K562 (cell line): ENCODE data around the gene UBAC2. TPM values are rescaled to one million over a fixed set of nuclear protein-coding genes. Genes with fewer than 3 reads are reported as not detected.
A peak's percentile ranks its signal among the peaks of the same experiment; 100 is the strongest.

Experiments
- ATAC-seq: fragments of 200-7000 bp; cut with Tn5 transposase; 3 replicates; pipeline ENCODE4 v1.9.1; 2020; ENCODE audit warnings: moderate library complexity
- BruUV-seq: library from RNA; stranded (reverse); fragments of 400-500 nt; replicated peaks from 2 replicates; lab custom pipeline; 2021; lab: Mats Ljungman, UMichigan
- CTCF ChIA-PET: fragments of 300-600 bp; formaldehyde crosslinking; extraction: SDS; loops from one replicate; lab custom pipeline; 2021; ENCODE audit warnings: low intra/inter-chr PET ratio; lab: Yijun Ruan, JAX
- POLR2A ChIA-PET: fragments of 300-600, 350-650 bp; sonication (Branson Sonifier 250); formaldehyde crosslinking; extraction: SDS; loops from one replicate; lab custom pipeline; 2021; ENCODE audit warnings: antibody characterized with exemption, inconsistent platforms; lab: Yijun Ruan, JAX
- DNase-seq, 4 experiments: peaks; one replicate each; pipeline versions ENCODE4 v3.0.0 to v3.0.0-alpha.2; 2011 to 2018; ENCODE audit warnings: low spot score in 3 of 4, mixed read lengths in 3 of 4; ENCODE audit errors: extremely low read depth in 1 of 4
- FAIRE-seq: peaks from 2 replicates; lab custom pipeline; 2011; peaks lifted over from hg19 to GRCh38; lab: Jason Lieb, UNC
- H2AFZ ChIP-seq: 2 replicates; pipeline ENCODE4 v1.6.0; 2011; ENCODE audit warnings: low read depth, low read length, control low read depth, inconsistent platforms
- H3K27ac ChIP-seq: fragments of 200-600 bp; 3 replicates; pipeline ENCODE4 v1.8.0; 2011; ENCODE audit warnings: low read depth, mild to moderate bottlenecking, control low read depth, inconsistent platforms, low read length, moderate library complexity, mixed read lengths; ENCODE audit errors: extremely low read depth
- H3K27me3 ChIP-seq, 2 experiments: fragments of 300-600 bp in 1 of 2; 2 replicates in 1 of 2; 3 replicates in 1 of 2; pipeline versions ENCODE4 v1.6.0 to v1.8.0; 2011; ENCODE audit warnings: inconsistent platforms in 2 of 2, low read length in 2 of 2, mild to moderate bottlenecking in 1 of 2, mixed read lengths in 1 of 2, moderate library complexity in 1 of 2; ENCODE audit not compliant: control insufficient read depth in 2 of 2, insufficient read depth in 2 of 2
- H3K36me3 ChIP-seq: fragments of 300-600 bp; 3 replicates; pipeline ENCODE4 v1.8.0; 2011; ENCODE audit warnings: mild to moderate bottlenecking, low read length, inconsistent platforms; ENCODE audit not compliant: control insufficient read depth, insufficient read depth
- H3K4me1 ChIP-seq, 2 experiments: fragments of 200-600 bp in 1 of 2; replicated peaks in 1 of 2; 2 replicates in 1 of 2; 3 replicates in 1 of 2; pipeline versions ENCODE4 v1.5.1 to v1.8.0; 2011; ENCODE audit warnings: inconsistent platforms in 2 of 2, low read length in 2 of 2, mild to moderate bottlenecking in 1 of 2, mixed read lengths in 1 of 2, moderate library complexity in 1 of 2; ENCODE audit not compliant: control insufficient read depth in 2 of 2, insufficient read depth in 2 of 2
- H3K4me2 ChIP-seq: 2 replicates; pipeline ENCODE4 v1.6.1; 2011; ENCODE audit warnings: low read length, control low read depth, inconsistent platforms, mixed read lengths; ENCODE audit not compliant: insufficient read depth
- H3K4me3 ChIP-seq: fragments of 200-600 bp; sonication (generic), shearing (Covaris generic); 2 replicates; pipeline ENCODE4 v1.5.1; 2016; ENCODE audit warnings: control low read depth, inconsistent platforms
- H3K79me2 ChIP-seq: fragments of 200-600 bp; 3 replicates; pipeline ENCODE4 v1.8.0; 2011; ENCODE audit warnings: low read length, inconsistent platforms; ENCODE audit not compliant: control insufficient read depth, insufficient read depth
- H3K9ac ChIP-seq, 2 experiments: 2 replicates each; pipeline versions ENCODE4 v1.6.0 to v1.6.1; 2011; ENCODE audit warnings: low read depth in 2 of 2, low read length in 2 of 2, control low read depth in 1 of 2, inconsistent platforms in 1 of 2, mild to moderate bottlenecking in 1 of 2, mixed read lengths in 1 of 2; ENCODE audit not compliant: insufficient read depth in 1 of 2
- H3K9me1 ChIP-seq: one replicate; pipeline ENCODE4 v1.6.0; 2011; ENCODE audit warnings: inconsistent platforms, mild to moderate bottlenecking, low read length, moderate library complexity; ENCODE audit not compliant: control insufficient read depth, insufficient read depth
- H3K9me3 ChIP-seq: replicated peaks from 2 replicates; pipeline ENCODE4 v1.5.1; 2011; ENCODE audit warnings: low read depth, low read length, inconsistent platforms; ENCODE audit not compliant: control insufficient read depth, insufficient read depth
- H4K20me1 ChIP-seq: replicated peaks from 2 replicates; pipeline ENCODE4 v1.6.1; 2011; ENCODE audit warnings: low read length, inconsistent platforms, mixed read lengths; ENCODE audit not compliant: control insufficient read depth, insufficient read depth
- NFE2L1 ChIP-seq: fragments of 450-650 bp; IDR thresholded peaks from 2 replicates; pipeline ENCODE4 v1.6.1; 2016; ENCODE audit warnings: missing genetic modification characterization, low read depth, mild to moderate bottlenecking, missing compliant biosample characterization, moderate library complexity, borderline replicate concordance
- NFIC ChIP-seq: fragments of 450-650 bp; IDR thresholded peaks from 2 replicates; pipeline ENCODE4 v1.6.1; 2017; ENCODE audit warnings: mild to moderate bottlenecking, inconsistent platforms
- WGBS: fragments of 100-300 bp; shearing (Covaris generic); methylation state at CpG from one replicate; pipeline ENCODE4 v1.1.6; 2016; ENCODE audit warnings: low coverage, mixed read lengths; ENCODE audit not compliant: insufficient coverage; ENCODE audit errors: missing lambda C conversion rate; 5-methylcytosine and 5-hydroxymethylcytosine counted together
- in situ Hi-C: fragments of 300-500 bp; cut with MboI; formaldehyde crosslinking; loops from 4 replicates; pipeline ENCODE4 v1.15.0; 2018; ENCODE audit warnings: inconsistent platforms, mixed read lengths
- intact Hi-C: fragments of 100-400 bp; cut with micrococcal nuclease; formaldehyde crosslinking; loops from 2 replicates; pipeline ENCODE4 v1.14.2; 2022
- polyA plus RNA-seq, 8 experiments: library from polyadenylated mRNA; depleted of rRNA in 4 of 8; stranded (reverse) in 5 of 8; unstranded in 3 of 8; fragments of >200 nt; fragmentation: Nextera tagmentation in 2 of 8; fragmentation: Illumina TruSeq in 1 of 8; extraction: Ambion mirVana in 2 of 8; extraction: Trizol in 1 of 8; gene quantifications; 2 replicates each; pipeline versions ENCODE4 v1.2.1 to v1.2.3, GENCODE V29; 2011 to 2014; ENCODE audit warnings: inconsistent platforms in 1 of 8, missing spikeins in 1 of 8
- total RNA-seq, 7 experiments: library from RNA; depleted of rRNA in 6 of 7; stranded (reverse); fragments of >200 nt in 6 of 7; fragmentation: Illumina TruSeq in 2 of 7; extraction: Trizol in 2 of 7; gene quantifications; 2 replicates each; pipeline versions ENCODE4 v1.2.1 to v1.2.3, GENCODE V29; 2011 to 2021; ENCODE audit warnings: low replicate concordance in 1 of 7
- TF ChIP-seq, protein P1 (sequence below): fragments of 200-600 bp; sonication (generic); IDR thresholded peaks from one replicate; pipeline ENCODE4 v1.6.1; 2012; ENCODE audit warnings: mild to moderate bottlenecking, low read depth, low read length, inconsistent platforms

The UBAC2 gene
- total and polyA plus RNA-seq, 9 of the 15 experiments (the other 6 are each of a cell fraction or from before 2014, with no cell fraction given) = 6.0 to 84.1 (median 32.3) TPM

DNA sequence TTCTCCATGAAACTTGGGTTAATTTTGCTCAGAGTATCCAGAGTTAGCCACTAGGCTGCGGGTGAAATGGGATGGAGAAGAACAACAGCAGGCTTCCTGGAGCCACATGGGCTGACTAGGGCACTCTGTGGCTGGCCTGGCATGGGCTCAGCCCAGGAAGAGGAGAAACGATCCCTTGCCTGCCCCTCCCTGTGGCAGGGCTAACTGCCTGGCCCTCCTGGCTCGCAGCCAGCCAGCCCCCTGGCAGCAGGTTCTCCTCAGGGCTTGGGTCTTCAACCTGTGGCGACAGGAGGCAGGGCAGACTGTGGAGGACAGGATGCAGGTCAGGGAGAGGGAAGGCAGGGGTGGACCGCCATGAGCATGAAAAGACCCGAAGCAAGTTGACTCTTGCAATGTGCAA is 185.3 kb downstream of the UBAC2 start:
- Histone ChIP-seq H3K4me2 (no peak overlapping the region), H3K4me3 (no peak overlapping the region), H3K27me3 (no peaks in the 10 kb centered on the region), H3K9ac (no peak overlapping the region), H3K36me3 (peaks cover 17% of the 10 kb centered on the region; the same call in 2 of the 3 replicates), H3K9me3 (no peaks in the 10 kb centered on the region), H4K20me1 (no peaks in the 10 kb centered on the region; the same call in 1 of the 2 replicates), H3K9me1 (peaks cover 4% of the 10 kb centered on the region), H3K27ac (no peak overlapping the region), H2AFZ (no peak overlapping the region), H3K79me2 (no peaks in the 10 kb centered on the region), H3K4me1 (no peaks in the 10 kb centered on the region; a peak in 1 of 5 replicates)
- intact Hi-C loops (loop anchor here (2.0 to 10.0 kb wide), 2 partner anchors 117 to 211 kb away; no protein-coding TSS in a partner anchor), in situ Hi-C loops (no loop called here)
- TF ChIP-seq NFE2L1 (tag) (no peak), NFIC (peak; percentile 33; the same call in 1 of the 2 replicates)
- TF ChIP-seq, protein P1, sequence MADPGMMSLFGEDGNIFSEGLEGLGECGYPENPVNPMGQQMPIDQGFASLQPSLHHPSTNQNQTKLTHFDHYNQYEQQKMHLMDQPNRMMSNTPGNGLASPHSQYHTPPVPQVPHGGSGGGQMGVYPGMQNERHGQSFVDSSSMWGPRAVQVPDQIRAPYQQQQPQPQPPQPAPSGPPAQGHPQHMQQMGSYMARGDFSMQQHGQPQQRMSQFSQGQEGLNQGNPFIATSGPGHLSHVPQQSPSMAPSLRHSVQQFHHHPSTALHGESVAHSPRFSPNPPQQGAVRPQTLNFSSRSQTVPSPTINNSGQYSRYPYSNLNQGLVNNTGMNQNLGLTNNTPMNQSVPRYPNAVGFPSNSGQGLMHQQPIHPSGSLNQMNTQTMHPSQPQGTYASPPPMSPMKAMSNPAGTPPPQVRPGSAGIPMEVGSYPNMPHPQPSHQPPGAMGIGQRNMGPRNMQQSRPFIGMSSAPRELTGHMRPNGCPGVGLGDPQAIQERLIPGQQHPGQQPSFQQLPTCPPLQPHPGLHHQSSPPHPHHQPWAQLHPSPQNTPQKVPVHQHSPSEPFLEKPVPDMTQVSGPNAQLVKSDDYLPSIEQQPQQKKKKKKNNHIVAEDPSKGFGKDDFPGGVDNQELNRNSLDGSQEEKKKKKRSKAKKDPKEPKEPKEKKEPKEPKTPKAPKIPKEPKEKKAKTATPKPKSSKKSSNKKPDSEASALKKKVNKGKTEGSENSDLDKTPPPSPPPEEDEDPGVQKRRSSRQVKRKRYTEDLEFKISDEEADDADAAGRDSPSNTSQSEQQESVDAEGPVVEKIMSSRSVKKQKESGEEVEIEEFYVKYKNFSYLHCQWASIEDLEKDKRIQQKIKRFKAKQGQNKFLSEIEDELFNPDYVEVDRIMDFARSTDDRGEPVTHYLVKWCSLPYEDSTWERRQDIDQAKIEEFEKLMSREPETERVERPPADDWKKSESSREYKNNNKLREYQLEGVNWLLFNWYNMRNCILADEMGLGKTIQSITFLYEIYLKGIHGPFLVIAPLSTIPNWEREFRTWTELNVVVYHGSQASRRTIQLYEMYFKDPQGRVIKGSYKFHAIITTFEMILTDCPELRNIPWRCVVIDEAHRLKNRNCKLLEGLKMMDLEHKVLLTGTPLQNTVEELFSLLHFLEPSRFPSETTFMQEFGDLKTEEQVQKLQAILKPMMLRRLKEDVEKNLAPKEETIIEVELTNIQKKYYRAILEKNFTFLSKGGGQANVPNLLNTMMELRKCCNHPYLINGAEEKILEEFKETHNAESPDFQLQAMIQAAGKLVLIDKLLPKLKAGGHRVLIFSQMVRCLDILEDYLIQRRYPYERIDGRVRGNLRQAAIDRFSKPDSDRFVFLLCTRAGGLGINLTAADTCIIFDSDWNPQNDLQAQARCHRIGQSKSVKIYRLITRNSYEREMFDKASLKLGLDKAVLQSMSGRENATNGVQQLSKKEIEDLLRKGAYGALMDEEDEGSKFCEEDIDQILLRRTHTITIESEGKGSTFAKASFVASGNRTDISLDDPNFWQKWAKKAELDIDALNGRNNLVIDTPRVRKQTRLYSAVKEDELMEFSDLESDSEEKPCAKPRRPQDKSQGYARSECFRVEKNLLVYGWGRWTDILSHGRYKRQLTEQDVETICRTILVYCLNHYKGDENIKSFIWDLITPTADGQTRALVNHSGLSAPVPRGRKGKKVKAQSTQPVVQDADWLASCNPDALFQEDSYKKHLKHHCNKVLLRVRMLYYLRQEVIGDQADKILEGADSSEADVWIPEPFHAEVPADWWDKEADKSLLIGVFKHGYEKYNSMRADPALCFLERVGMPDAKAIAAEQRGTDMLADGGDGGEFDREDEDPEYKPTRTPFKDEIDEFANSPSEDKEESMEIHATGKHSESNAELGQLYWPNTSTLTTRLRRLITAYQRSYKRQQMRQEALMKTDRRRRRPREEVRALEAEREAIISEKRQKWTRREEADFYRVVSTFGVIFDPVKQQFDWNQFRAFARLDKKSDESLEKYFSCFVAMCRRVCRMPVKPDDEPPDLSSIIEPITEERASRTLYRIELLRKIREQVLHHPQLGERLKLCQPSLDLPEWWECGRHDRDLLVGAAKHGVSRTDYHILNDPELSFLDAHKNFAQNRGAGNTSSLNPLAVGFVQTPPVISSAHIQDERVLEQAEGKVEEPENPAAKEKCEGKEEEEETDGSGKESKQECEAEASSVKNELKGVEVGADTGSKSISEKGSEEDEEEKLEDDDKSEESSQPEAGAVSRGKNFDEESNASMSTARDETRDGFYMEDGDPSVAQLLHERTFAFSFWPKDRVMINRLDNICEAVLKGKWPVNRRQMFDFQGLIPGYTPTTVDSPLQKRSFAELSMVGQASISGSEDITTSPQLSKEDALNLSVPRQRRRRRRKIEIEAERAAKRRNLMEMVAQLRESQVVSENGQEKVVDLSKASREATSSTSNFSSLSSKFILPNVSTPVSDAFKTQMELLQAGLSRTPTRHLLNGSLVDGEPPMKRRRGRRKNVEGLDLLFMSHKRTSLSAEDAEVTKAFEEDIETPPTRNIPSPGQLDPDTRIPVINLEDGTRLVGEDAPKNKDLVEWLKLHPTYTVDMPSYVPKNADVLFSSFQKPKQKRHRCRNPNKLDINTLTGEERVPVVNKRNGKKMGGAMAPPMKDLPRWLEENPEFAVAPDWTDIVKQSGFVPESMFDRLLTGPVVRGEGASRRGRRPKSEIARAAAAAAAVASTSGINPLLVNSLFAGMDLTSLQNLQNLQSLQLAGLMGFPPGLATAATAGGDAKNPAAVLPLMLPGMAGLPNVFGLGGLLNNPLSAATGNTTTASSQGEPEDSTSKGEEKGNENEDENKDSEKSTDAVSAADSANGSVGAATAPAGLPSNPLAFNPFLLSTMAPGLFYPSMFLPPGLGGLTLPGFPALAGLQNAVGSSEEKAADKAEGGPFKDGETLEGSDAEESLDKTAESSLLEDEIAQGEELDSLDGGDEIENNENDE = no peak
- TSS peak; percentile 61 for BruUV-seq
- POLR2A ChIA-PET = no interaction called here
- FAIRE-seq (no peak), ATAC-seq (no peak), DNase-seq (no peak)
- WGBS = 67% methylated on average over 4 of the region's 6 CpGs
- CTCF ChIA-PET = no interaction called here
